Activated CD4-positive, alpha-beta T cell treated with anti-CD3 and anti-CD28 coated beads for 24 hours (primary cell): ENCODE measurements around the gene ZNF567.

Experiments used
- DNase-seq, 2 donors: peaks; one replicate each; pipeline ENCODE4 v3.0.0-alpha.2; 2020; ENCODE audit warnings: low read depth in 2 of 2

The ZNF567 gene

DNA sequence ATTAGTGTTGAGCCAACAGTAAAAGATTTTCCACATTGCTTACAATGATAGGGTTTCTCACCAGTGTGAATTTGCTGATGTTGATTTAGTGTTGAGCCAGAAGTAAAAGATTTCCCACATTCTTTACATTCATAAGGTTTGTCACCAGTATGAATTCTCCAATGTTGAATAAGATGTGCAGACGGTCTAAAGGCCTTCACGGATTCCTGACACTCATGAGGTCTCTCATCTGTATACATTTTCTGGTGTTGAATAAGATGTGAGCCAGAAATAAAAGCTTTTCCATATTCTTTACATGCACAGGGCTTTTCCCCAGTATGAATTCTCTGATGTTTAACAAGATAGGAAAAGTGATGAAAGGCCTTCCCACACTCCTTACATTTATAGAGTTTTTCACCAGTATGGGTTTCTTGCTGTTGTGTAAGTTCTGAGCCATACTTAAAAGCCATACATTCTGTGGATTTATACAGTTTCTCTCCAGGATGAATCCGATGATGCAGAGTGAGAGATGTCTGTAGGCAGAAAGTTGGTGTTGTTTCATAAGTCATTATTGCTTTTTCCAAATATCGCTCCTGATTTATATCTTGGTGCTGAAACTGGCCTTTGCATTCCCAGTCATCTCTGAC is 62.8 kb downstream of the ZNF567 start:
- DNase-seq = no peak
